Bronchial epithelial cell (primary cell): ENCODE measurements around the gene SLC18A2. TPM values are rescaled to one million over a fixed set of nuclear protein-coding genes. Genes with fewer than 3 reads are reported as not detected.
"Not testable (repeated sequence)": the region's sequence is repeated elsewhere in the genome, so short reads cannot be mapped to it uniquely, and the experiment has no call there.

Source experiments
- DNase-seq: peaks from one replicate; pipeline ENCODE4 v3.0.0-alpha.2; 2010; ENCODE audit warnings: low read depth
- FAIRE-seq: peaks from 2 replicates; lab custom pipeline; 2011; peaks lifted over from hg19 to GRCh38; lab: Jason Lieb, UNC
- H3K27me3 ChIP-seq: 2 replicates; pipeline ENCODE4 v1.5.1; 2011; ENCODE audit warnings: low read length; ENCODE audit not compliant: control insufficient read depth, insufficient read depth
- H3K36me3 ChIP-seq: 2 replicates; pipeline ENCODE4 v1.5.1; 2011; ENCODE audit warnings: low read length; ENCODE audit not compliant: control insufficient read depth, insufficient read depth
- H3K4me3 ChIP-seq: 2 replicates; pipeline ENCODE4 v1.5.1; 2011; ENCODE audit warnings: mild to moderate bottlenecking, low read depth, low read length, control low read depth
- total RNA-seq: library from RNA; depleted of rRNA; stranded (reverse); fragments of >200 nt; gene quantifications from 2 replicates; pipeline ENCODE4 v1.2.1, GENCODE V29; 2014
- TF ChIP-seq, protein P1 (sequence below): IDR thresholded peaks from 2 replicates; pipeline ENCODE4 v1.5.1; 2011; ENCODE audit warnings: mild to moderate bottlenecking, moderate library complexity, low read length, control low read depth, inconsistent platforms; ENCODE audit not compliant: insufficient read depth, severe bottlenecking

Gene SLC18A2
- total RNA-seq, 1 donor from 2014 or later: not detected

DNA sequence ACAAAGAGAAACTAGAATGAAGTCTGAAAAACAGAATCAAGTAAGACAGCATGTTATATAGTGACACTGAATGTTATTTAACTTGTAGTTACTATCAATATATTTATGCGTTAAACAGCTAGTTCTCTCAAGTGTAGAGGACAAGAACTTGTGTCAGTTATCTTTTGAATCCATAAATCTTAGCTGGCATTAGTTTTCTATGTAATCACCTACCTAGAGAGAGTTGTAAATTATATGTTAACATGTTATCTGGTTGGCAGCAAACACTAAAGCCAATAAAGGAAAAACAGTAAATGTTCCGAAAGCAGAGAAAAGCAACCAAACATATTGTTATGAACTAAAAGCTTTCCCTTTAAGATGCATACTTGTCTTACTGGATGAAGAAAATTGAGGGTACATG is 36.8 kb downstream of the SLC18A2 start:
- no peak for DNase-seq
- TF ChIP-seq, protein P1, sequence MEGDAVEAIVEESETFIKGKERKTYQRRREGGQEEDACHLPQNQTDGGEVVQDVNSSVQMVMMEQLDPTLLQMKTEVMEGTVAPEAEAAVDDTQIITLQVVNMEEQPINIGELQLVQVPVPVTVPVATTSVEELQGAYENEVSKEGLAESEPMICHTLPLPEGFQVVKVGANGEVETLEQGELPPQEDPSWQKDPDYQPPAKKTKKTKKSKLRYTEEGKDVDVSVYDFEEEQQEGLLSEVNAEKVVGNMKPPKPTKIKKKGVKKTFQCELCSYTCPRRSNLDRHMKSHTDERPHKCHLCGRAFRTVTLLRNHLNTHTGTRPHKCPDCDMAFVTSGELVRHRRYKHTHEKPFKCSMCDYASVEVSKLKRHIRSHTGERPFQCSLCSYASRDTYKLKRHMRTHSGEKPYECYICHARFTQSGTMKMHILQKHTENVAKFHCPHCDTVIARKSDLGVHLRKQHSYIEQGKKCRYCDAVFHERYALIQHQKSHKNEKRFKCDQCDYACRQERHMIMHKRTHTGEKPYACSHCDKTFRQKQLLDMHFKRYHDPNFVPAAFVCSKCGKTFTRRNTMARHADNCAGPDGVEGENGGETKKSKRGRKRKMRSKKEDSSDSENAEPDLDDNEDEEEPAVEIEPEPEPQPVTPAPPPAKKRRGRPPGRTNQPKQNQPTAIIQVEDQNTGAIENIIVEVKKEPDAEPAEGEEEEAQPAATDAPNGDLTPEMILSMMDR: no peak
- Histone ChIP-seq H3K36me3 (no peaks in the 10 kb centered on the region), H3K4me3 (no peak overlapping the region), H3K27me3 (no peaks in the 10 kb centered on the region)
- FAIRE-seq: no peak

DNA sequence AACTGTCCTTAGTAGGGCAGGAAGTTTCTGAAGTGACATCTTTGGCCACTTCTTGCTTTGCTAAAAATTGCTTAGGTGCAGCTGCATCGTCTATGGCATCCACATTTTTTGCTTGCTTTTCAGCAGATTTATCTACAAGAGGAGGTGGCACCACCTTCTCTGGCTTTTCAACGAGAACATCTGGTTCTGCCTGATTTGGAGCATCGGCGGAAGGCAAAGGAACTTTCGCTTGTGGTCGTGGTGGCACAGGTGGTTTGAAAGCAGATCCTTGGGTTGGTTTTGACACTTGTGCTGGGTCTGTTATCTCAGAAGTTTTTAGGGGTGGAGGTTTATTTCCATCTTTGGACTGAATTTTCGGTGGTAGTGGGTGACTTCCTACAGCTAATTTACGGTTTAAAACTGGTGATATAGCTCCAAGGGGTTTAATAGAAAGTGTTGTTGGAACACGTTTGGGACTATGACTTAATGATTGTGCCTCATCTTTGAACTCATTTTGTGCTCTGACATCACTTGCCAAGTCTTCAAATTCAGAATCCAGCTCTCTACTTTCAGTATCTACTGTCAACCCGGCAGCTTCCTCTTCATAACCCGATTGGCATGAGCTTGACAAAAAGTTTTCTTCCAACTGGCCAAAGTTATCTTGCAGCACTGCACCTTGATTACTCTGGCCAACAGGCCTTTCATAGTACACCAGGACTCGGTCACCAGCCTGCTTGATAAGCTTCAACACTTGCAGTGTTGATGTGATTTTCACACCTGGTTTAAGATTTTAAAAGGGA is 44.0 kb downstream of the SLC18A2 start:
- FAIRE-seq: no peak

DNA sequence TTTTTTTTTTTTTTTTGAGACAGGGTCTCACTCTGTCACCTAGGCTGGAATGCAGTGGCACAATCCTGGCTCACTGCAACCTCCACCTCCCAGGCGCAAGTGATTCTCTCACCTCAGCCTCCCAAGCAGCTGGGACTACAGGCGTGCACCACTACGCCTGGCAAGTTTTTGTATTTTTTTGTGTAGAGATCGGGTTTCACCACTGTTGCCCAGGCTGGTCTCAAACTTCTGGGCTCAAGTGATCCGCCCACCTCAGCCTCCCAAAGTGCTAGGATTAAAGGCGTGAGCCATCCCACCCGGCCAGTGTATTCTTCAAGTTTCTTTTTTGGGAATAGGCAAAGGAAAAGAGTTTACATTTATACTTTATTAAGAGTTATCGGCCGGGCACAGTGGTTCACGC is 50.0 kb downstream of the SLC18A2 start:
- H3K36me3 ChIP-seq, FAIRE-seq, H3K27me3 ChIP-seq, H3K4me3 ChIP-seq, DNase-seq: not testable (repeated sequence)

More for the DNA sequence above, 44.0 kb downstream of the SLC18A2 start:
- H3K36me3 ChIP-seq: peaks cover 4% of the 10 kb centered on the region
- H3K4me3 ChIP-seq: no peak overlapping the region
- TF ChIP-seq, protein P1: no peak
- DNase-seq: no peak
- no peaks in the 10 kb centered on the region for H3K27me3 ChIP-seq

- Histone ChIP-seq H3K27me3 (no peaks in the 10 kb centered on the region), H3K4me3 (no peak overlapping the region), H3K36me3 (peaks cover 2% of the 10 kb centered on the region)
- DNase-seq: no peak
- TF ChIP-seq, protein P1: no peak
- FAIRE-seq: no peak
Observed at GRCh38 chr10:117294039-117294645, 53.2 kb downstream of the SLC18A2 start.

GRCh38 chr10:117294735-117295134 is 53.8 kb downstream of the SLC18A2 start:
- Histone ChIP-seq H3K36me3 (no peaks in the 10 kb centered on the region), H3K4me3 (no peak overlapping the region), H3K27me3 (no peaks in the 10 kb centered on the region)
- FAIRE-seq: no peak
- TF ChIP-seq, protein P1: no peak
- no peak for DNase-seq

- TF ChIP-seq, protein P1: no peak
- no peaks in the 10 kb centered on the region for H3K27me3 ChIP-seq
- no peak overlapping the region for H3K4me3 ChIP-seq
- FAIRE-seq (no peak), DNase-seq (no peak)
- H3K36me3 ChIP-seq: no peaks in the 10 kb centered on the region
Observed at GRCh38 chr10:117298219-117298618, 57.3 kb downstream of the SLC18A2 start.
